ENCODE data around the gene MFN2.

MFN2 gene

GRCh38 chr1:12052997-12053686, 72.9 kb downstream of the MFN2 start:
- DNase-seq, result no peak

- DNase-seq, result no peak
Measured at GRCh38 chr1:12053752-12054548, 73.7 kb downstream of the MFN2 start.

GRCh38 chr1:12055259-12055658, 75.0 kb downstream of the MFN2 start:
- no peak for DNase-seq

- DNase-seq, result no peak
Measured at GRCh38 chr1:12056331-12056841, 76.1 kb downstream of the MFN2 start.

- no peak for DNase-seq
Measured at GRCh38 chr1:12057382-12057781, 77.1 kb downstream of the MFN2 start.

- no peak for DNase-seq
Measured at GRCh38 chr1:12057940-12058687, 77.9 kb downstream of the MFN2 start.

- DNase-seq, result no peak
Measured at GRCh38 chr1:12059226-12059625, 79.0 kb downstream of the MFN2 start.

- DNase-seq, result no peak
Measured at GRCh38 chr1:12059722-12060464, 79.6 kb downstream of the MFN2 start.

GRCh38 chr1:12060500-12060899, 80.3 kb downstream of the MFN2 start:
- DNase-seq, result no peak

Measured in stimulated activated naive CD4-positive, alpha-beta T cell treated with Interleukin-2 at 50 U/mL for 16 hours (primary cell).